ENCODE data around the gene INPP1.
"Not testable (repeated sequence)": the region's sequence is repeated elsewhere in the genome, so short reads cannot be mapped to it uniquely, and the experiment has no call there.

Gene INPP1

DNA sequence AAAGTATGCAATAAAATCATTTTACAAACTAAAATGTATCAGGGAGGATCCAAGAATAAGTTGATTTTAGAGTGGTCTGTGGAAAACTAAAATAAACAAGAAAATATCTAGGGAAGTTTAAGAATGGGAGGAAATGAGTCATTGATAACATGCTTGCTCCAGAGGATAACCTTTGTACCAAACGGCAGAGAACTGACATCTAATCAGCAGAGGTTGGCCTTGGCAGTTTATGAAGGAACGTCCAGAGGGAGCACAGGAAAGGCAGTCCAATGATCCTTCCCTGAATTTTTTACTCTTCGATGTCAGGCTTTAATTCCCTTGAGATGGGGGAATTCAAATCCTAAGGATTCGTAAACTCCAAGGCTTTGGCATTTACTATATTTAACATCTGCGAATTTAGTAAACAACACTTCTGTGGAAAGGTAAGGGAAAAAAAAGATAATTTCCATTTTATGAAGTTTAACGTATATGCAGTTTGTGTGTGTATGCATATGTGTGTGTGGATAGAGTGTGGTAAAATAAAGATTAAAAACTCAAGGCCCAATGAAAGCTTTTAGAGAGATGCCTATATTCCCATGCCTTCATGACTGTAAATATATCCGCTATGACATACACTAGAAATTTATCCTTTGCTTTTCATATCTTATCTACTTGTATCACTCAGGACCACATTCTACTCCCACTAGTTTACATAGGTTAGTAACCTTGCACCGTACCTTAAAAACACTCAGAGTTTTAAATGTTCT, 8.7 kb upstream of the INPP1 start:
- DNase-seq (ENCODE audit: low read depth), result no peak

DNA sequence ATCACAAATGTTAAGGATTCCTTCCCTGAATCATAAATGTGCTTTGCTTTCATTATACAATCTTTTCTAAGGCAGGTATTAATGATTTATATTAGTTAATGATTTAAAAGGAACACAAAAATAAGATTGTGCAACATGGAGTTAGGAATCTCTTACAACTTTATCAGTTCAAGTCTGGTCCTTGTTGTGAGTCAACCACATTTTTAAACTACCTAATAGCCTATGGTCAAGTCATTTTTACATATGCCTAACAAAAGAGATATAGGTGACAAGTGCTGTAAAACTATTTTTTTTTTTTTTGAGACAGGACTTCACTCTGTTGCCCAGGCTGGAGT, 8.2 kb upstream of the INPP1 start:
- DNase-seq (ENCODE audit: low read depth), result no peak

GRCh38 chr2:190335584-190335983, 7.8 kb upstream of the INPP1 start:
- DNase-seq (ENCODE audit: low read depth), result not testable (repeated sequence)

DNA sequence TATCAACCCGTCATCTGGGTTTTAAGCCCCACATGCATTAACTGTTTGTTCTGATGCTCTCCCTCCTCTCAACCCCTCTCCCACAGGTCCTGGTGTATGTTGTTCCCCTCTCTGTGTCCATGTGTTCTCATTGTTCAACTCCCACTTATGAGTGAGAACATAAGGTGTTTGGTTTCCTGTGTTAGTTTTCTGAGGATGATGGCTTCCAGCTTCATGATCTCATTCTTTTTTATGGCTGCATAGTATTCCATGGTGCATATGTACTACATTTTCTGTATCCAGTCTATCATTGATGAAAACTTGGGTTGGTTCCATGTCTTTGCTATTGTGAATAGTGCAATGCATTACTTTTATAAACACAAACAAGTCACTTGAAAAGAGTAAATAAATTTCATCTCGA, 7.0 kb upstream of the INPP1 start:
- DNase-seq (ENCODE audit: low read depth), result no peak

GRCh38 chr2:190338453-190338852, 4.9 kb upstream of the INPP1 start:
- no peak for DNase-seq (ENCODE audit: low read depth)

DNA sequence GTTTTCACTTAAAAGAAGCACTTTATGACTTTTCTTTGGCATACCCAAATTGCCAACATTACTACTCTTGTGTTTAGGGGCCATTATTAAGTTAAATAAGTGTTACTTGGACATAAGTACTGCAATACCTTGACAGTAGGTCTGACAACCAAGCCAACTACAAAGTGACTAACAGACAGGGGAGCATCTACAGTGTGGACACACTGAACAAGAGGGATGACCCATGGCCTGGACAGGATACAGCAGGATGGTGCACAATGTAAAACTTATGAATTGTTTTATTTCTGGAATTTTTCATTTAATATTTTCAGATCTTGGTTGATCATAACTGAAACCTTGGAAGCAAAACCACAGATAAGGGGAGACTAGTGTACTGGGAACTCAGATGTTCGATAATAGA, 4.0 kb upstream of the INPP1 start:
- no peak for DNase-seq (ENCODE audit: low read depth)

DNA sequence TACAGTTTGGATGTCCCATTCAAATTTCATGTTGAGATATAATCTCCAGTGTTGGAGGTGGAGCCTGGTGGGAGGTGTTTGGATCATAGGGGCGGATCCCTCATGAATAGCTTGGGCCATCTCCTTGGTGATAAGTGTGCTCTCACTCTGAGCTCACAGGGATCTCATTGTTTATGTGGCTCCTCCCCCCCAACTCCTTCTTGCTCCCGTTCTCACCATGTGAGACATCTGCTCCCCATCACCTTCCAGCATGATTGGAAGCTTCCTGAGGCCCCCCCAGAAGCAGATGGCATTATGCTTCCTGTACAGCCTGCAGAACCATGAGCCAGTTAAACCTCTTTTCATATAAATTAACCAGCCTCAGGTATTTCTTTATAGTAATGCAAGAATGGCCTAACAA, 3.0 kb upstream of the INPP1 start:
- DNase-seq (ENCODE audit: low read depth), result no peak

- no peak for DNase-seq (ENCODE audit: low read depth)
Observed at GRCh38 chr2:190342611-190343010, 778 bp upstream of the INPP1 start.

- no peak for DNase-seq (ENCODE audit: low read depth)
Observed at GRCh38 chr2:190343089-190343535, 277 bp upstream of the INPP1 start.

DNA sequence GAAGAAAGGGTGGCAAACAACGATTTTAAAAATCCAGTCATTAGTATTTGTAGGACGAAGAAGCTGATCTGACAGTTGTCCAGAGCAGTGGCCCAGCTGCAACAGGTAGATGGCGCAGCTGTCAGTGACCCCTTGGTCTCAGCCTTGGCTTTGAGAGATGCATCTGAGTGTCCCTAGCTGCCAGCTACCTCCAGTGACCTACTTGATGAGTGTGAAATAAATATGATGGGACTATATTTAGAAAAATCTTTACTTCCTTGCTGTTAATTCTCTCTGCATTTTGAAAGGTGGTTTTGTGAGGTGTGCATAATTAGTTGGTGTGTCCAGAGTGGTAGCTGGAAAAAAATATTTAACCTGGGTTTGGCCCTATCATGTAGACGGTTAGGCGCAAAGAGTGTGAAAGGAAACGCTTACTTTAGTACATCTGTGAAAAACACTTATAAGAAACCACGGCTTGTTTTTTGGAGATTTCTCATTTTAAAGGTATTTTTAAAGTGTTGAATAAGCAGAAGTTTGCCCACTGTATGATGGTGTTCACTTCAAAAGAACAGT, 963 bp downstream of the INPP1 start:
- no peak for DNase-seq (ENCODE audit: low read depth)

- DNase-seq (ENCODE audit: low read depth), result no peak
Observed at GRCh38 chr2:190350371-190350770, 7.0 kb downstream of the INPP1 start.

DNA sequence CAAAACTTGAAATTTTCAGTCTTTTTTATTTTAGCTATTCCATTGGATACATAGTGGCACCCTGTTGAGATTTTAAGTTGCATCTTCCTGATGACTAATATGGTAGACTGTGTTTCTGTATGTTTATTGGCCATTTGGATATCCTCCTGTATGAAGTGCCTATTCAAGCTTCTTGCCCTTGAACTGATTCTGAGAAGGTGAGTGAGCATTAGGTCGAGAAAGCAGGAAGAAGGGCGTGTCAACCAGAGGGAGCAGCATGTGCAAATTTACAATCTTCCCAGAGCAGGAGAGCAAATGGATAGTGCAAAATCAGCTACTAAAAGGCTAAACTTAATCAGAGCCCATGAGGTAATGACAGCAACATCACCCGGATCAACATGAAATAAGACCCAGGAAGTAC, 8.6 kb downstream of the INPP1 start:
- DNase-seq (ENCODE audit: low read depth), result no peak

DNA sequence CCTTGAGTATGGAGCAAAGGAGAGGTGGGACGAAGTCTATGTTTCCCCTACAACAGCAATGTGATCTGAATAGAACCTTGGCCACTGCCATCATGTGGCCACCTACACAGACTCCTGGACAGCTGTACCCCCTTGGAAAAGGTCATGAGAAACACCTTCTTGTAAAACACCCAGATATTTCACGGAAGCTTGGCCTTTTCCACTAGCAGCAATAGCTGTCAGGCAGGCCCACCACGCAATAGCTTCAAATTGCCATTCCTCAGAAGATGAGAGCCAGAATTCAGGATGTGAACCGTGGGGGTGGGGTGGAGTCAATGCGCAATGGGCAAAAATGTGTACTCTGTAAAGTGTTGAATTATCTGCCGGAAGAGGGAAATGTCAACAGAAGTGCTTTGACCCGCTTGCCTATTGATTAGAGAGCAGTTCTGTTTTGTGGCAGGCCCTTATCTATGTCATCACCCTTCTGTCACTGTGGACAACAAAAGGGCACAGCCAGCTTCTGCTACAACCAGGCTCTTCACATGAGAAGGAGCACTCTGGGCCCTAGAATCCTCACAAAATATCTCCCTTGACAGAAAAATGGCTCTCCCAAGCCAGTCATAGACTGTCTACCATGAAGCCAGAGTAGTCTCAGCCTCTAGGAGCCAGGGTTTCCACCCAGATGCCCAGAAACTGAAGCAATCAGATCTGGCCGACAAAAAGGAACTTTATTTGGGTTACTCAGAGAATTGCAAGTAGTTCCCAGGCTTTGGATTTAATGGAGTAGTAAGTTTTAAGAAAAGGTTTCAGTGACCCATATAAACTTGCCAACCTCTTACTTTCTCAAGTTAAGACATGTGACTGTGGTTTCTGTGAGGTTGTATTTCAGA, 9.5 kb downstream of the INPP1 start:
- DNase-seq (ENCODE audit: low read depth), result no peak

DNA sequence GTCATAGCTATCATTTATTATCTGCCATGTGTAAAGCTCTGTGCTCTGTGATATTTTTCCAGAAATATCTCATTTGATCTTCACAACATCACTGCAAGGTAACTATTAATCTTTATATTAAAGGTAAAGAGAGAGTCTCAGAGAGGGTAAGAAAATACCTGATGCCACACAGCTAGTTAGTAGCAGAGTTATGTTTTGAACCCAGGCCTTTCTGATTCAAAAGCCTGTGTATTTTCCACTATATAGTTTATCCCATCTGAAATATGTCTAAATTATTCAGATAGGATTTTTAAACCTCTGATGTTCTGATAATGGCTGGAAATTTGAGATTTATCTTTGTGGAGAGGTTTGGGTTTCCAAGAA, 10.1 kb downstream of the INPP1 start:
- no peak for DNase-seq (ENCODE audit: low read depth)

DNA sequence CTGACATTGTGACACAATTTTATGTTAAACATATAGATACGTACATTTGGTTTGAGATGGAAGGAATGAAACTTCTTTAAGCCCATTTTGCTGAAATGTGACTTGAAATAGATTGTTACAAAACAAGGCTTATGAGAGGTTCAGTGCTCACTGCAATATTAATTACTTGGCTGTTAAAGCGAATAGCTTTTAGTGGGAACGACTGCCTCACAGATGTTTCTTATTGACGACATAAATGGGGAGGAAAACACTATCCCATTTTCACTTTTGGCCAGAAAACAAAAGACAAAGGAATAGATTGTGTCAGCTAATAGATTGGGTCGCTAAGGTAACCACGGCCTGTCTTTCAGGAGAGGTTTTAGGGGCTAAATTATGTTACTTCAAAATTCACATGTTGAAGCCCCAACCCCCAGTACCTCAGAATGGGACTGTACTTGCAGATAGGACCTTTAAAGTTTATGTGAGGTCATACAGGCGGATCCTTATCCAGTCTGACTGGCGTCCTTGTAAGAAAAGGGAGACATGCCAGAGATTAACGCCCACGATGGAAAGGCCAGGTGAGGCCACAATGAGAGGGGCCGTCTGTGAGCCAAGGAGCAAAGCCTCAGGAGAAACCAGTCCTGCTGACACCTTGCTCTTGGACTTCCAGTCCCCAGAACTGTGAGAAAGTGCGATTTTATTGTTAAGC, 10.8 kb downstream of the INPP1 start:
- DNase-seq (ENCODE audit: low read depth), result no peak

DNA sequence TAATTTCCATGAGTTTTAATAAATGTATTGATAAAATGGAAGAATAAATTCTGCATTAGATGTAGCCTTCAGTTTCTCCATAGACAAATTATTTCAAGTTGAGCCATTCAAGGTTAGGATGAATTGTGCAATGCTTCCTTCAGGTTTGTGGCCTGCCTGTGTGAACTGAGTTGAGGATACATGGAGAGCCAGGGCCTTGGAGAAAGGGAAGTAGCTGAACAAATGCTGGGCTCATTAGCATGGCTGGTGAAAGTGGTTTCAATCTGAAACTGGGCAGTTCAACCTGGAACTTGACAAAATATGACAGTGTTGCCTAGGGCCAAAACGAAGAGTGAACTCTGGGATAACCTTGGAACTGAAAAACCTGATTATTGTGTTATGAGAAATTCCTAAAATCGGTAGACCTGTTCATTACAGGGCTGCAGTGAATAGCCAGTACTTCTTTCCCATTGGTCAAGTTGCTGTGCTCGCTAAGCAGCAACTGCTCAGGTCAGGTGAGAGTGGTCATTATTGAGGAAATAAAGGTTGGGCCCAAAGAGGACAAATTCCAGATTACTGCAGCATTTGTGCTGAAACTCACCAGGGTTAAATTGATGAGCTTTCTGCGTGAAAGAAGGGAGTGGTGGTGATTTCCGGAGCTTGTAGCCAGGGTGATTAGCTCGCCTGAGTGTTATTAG, 12.7 kb downstream of the INPP1 start:
- DNase-seq (ENCODE audit: low read depth), result no peak

DNA sequence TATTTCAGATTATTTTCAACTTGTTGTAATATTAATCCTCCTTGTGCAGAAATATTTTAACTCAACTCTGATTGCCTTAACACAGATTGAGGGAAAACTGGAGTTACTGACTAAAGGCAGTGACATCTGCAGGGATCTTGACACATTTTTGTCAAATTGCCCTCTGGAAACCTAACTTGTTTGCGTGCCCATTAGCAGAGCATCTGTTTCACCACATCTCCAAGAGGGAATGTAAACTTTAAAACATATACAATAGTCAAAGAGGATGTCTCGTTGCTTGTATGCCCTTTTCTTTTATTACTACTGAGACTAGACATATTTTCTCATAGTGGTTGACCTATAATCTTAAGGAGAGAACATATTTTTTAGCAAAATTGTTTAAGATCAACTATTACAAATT, 14.2 kb downstream of the INPP1 start:
- no peak for DNase-seq (ENCODE audit: low read depth)

- not testable (repeated sequence) for DNase-seq (ENCODE audit: low read depth)
Observed at GRCh38 chr2:190358655-190359448, 15.5 kb downstream of the INPP1 start.

DNA sequence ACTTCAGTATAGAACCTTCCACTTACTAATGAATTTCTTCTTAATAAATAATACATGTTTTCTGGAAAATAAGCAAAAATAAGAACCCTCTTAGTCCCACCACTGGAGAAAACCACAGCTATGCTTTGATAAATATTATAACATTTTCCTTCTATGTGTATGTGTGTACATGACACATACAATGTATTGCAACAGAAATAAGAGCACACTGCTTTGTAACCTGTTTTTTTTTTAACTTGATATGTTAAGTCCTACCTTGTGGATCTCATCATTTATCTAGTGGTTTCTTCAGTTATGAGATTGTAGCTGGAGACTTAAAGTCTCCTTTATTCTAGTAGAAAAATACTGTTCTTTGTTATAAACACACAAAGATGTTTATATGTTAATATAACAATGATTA, 17.2 kb downstream of the INPP1 start:
- DNase-seq (ENCODE audit: low read depth), result no peak

DNA sequence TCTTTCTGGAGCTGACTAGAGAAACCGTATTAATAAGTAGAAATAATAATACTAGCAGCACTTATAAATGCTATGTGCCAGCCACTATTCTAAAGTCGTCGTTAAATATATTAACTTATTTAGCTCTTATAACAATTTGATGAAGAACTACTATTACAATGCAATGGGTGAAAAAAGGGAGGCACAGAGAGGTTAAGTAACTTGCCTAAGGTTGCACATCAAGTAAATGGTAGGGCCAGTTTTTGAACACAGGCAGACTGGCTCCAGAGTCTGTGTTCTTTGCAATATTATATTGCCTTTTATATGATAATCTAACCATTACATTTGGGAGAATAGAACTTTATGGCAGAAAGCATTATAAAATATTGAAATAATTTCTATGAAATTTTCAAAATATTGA, 17.6 kb downstream of the INPP1 start:
- no peak for DNase-seq (ENCODE audit: low read depth)

DNA sequence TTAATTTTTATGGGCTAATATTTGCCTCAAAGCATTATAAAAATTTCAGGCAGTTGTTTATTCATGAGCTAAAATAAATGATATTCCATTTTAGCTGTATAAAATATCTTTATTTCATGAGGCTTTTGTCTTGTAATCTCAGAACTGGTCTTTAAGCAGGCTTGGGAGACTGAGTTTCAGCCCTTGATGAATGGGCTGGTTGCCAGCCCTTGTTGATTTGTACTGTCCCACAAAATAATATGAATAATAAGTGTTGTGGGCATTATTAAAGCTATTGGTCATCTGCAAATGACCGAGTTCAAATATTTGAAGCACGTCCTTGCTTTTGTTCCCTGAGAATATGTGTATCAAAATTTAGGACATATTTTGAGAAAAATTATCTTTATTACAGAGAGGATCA, 18.2 kb downstream of the INPP1 start:
- DNase-seq (ENCODE audit: low read depth), result no peak
